NCI-H1694 (cell line): ENCODE results near the gene NEK7.

ENCODE experiments used
- DNase-seq: peaks from one replicate; lab custom pipeline; 2025; lab: John Stamatoyannopoulos, UW

Gene NEK7

DNA sequence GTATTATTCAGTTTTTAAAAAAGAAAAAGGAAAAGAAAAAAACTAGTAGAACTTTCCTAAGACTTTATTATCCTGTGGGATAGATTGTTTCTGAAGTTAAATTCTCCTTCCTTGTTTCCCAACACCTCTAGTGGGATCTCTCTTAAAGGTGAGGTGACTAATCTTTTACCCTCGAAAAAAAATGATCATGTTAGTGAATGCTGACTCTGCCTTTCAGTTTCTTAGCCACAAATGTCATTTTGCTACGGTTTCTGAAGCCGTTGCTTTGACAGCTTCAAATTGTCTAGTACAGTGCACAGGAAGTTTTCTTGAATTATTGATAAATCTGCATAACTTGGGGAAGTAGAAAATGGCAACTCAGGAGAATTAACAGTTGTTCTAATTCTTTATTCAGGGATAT lies 13.0 kb upstream of the NEK7 start:
- no peak for DNase-seq

DNA sequence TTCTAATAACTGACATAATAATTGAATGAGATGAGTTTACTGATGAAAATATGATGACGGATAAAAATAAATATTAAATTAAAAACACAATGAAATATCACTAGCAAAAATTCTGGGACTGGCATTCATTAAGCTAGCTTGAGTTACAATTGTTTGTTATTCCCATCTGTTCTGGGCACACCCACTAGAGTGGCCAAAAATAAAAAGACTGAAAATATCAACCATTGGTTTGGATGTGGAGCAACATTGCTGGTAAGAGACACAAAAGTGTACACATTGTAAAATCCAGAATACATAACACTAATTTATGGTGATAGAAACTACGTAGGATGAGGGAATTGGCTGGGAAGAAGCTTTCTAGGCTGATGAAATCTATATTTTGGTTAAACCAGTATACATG lies 9.6 kb upstream of the NEK7 start:
- DNase-seq: no peak

DNA sequence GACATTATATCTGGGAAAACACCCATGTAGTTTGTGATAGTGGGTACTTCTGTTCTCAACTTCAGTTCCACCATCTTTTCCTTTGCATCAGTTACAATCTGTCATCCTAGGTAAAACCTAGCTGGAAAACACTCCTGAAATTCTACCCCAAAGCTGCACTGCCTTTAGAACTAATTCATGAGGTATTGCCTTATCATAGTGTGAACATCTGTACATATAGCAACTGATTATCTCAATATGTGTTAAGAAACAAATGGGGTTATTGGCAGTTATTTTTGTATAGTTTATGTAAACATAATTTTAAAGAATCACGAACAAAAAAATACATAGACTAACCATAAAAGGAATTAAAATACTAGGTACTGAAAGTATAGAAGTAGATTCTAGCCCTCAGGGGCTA lies 6.4 kb upstream of the NEK7 start:
- no peak for DNase-seq

DNA sequence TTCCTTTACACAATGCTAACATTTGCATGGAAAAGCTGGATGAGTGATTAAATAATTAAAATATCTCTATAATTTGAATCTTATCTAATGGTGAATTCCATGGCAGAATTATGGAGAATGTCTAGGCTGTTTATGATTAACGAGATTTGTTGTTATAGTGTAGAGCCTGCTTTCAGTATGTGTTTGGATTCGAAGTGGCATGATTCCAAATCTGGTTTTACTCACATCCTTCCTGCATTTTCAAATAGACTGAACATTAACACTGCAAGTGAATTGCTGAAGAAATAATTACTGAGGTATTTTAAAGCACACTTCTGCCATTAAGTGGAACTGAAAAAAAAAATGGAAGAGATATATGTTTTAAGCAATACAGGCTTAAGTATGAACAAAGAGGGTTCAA lies 5.1 kb upstream of the NEK7 start:
- DNase-seq: no peak

DNA sequence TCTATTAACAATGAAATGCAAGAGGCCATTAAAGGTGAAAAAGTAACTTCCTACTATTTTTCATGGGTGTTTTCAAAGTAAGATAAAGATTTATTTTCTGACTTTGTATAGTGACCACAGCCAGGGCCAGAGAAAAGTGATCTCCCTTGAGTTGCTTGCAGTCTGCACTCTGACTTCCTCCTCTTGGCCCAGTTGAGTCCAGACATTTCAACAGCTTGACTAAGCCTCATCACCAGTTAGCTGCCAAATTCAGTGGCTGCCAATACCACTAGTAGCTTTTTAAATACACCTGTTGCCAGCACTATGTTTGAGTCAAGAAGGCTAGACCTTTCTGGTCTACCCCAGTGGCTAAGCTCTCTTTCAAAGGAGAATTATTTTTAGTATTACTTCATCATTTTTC lies 3.7 kb upstream of the NEK7 start:
- no peak for DNase-seq

DNA sequence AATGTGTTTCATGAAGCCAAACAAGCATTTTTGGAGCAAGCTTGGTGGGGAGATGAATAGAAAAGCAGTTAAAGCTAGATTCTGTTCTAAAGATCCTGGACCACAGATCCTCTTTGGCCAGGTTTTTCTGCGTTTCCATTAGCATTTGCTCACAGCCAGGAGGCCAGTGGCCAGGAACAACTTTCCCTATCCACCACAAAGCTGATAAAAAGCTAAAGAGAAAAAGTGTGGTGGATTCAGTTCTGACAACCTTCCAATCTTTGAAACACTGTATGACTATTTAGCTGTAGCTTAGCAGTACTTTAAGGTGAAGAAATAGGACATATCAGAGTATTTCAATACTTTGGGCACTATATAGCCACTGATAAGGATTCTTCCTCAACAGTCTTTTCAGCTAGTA lies 3.0 kb upstream of the NEK7 start:
- no peak for DNase-seq

DNA sequence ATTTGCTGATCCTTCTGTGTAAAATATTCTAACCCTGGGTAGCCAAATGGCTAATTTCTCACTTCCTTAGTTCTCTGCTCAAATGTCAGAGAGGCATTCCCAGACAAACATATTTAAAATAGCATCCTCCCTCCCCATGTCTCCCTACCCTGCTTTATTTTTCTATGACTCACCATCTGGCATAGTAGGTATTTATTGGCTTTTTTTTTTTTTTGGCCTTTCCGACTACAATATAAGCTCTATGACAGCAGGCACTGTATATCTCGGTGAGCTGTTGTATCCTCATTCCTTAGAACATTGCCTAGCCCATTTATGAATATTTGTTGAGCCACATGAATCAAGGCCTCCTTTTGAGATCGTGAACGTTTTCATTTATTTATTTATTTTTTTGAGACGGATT lies 1.5 kb upstream of the NEK7 start:
- peak; percentile 63 for DNase-seq

DNA sequence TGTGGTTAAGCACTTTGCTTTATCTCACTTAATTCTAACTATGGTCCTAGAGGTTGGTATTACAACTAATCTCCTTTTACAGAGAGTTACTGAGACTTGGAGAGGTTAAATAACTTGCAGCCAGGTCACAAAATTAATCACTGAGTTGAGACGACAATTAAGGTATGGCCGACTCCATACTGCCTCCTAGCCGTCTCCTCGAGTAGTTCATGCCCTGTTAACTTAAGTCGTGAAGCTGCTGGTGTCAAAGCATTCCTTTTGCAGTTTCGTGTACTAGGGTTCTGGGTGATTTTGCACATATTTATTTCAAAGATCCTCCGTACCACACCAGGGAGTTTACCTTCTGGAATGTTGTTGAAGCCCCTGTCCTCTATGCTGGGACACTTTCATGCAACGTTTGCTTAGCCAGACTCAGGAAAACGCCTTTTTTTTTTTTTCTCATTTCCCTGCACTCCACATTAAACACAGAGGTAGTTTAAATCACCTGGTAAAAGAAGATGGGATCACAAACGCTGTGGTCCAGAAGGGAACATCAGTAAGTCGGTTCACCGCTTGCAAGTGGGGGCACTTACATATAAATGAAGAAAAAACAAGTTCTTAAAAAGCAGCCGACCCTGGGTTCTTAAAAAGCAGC lies 570 bp upstream of the NEK7 start:
- peak; percentile 79 for DNase-seq

DNA sequence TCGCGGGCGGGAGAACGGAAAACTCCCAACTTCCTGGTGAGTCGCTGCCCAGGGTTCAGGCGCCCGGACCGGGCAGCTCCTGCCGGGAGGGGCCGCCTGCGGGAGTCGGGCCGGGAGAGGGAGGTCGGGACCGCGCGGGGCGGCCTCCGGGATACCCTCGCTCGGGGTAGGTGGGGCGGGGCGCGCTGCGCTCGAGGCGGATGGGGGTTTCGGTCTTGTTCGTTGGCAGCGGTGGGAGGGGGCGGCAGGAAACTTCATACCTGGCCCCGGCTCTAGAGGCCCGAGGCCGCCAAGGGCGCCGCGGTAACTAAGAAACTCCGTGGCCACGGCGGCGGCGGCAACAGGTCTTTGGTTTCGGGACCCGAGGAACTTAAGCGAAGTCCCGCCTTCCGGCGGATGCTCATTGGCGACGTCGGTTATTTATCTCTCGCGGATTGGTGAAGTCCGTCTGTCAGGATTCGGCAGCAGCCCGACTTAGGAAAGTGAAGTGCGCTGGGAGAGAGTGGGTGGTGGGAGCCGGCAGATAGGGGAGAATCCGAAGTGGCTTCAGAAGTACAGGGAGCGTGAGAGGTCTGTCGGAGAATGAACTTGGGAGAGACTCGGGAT lies 546 bp downstream of the NEK7 start:
- peak; percentile 83 for DNase-seq

DNA sequence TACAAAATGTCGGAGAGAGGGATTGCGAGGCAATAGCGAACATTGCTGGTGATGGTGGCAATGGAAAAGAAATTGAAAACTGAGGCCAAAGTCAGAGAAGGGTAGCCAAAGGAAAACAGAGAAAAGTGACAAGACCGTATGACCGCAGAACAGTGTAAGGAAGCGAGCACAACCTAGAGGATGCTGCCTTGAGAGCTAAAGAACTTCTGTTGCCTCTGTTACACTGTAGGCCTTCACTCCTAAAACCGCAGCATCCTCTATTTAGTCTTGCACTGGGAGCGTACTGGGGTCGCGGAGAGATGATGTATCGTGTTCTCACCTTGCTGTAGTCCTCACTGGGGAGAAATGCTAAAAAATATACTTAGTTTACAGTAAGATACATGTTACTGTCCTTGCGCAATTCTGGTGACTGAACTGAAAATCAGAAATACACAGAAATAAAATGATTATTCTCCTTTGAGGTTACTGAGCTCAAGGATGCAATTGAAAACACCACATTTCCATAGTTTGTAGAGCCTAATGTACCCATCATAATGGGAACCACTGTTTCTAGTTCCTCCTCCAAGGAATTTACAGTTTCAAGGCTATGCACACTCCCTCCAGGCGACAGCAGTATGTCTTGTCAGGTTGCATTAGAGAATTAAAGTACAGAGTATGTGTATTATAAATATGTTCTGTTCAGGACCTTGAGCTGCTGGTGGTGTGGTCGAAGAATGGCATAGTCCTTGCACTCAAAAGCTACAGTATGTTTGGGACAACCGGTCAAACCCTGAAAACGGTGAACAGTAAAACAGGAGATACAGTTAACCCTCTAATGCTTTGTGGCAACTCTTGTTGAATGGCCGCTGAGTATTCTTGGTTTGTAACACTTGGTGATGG lies 1.3 kb downstream of the NEK7 start:
- no peak for DNase-seq

DNA sequence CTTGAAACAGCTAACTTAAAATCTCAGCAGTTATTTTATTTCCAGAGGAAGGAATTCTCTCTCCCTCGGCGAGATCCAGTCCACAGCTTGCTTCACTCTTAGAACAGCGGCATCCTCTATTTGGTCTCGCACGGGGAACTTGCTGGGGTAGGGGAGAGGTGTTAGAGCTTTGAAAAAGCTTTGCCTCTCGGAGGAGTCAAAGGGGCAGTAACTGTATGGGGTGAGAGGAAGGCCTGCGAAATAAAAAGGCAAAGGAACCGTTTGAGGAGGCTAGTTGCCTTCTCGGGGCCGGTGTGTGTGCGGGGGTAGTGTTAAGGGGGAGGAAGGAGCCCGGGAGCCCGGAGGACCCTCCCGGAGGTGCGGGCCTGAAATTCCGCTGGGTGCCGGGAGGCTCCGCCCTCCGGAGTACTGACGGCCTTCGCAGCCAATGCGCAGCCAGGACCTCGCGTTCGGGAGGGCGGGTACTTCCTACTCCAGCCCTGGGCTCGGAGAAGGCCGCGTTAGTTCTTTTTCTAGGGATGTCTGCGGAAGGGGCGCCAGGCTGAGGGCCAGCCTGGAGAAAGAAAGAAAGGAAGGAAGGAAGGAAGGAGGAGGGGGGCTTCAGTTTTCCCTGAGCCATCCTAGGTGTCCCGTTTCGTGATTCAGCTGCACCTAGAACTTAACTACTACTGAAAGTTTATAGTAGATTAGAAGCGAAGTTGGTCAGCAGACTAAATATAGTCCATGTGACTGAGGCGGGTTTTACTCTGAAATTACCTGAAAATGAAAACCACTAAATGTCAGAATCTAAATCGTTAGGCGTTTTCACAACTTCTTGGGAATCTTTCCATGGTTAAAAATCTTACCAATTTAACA lies 2.2 kb downstream of the NEK7 start:
- peak; percentile 85 for DNase-seq

DNA sequence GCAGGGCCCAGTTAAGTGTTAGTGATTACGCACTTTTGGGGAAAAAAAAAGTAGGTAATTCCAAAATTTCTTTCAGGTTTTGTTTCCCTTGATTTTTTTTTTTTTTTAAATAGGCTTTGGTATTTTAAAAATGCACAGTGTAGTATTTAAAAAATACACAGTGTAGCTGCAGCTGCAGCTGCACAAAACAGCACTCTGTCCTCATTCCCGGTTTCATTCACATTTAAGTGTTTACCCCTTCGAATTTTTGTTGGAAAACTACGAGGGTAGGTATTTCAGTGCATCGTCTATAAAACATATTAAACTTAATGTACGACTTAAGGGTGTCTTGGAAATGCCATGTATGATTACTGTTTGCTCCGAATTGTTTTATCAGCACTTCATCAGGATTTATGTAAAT lies 3.4 kb downstream of the NEK7 start:
- no peak for DNase-seq

DNA sequence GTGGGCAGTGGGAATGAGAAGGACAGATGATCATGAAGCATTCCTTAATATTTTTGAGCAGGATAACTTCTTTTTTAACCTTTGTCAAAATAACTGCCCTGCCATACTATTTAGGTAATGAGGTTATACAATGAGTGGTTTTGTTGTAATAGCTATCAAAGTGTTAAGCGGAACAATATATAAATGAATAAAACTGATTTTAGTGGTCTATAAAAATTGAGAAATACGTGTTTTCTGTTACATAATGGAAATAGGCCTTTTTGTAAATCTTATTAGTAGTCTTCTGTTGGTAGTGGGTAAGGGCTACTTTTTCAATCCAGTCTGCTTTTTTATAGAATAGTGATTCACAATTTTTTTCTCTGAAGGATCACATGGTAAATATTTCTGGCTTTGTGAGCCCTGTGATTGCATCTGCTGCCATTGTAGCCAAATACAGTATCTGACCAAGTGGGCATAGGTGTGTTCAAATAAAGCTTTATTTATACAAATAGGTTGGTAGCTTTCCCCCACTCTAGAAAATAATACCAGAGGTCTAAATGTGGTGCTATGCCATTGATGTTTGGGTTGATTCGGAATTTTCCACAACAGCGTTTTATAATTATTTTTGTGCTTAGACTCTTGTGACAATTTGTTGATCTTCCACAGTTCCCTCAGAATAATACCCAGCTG lies 4.3 kb downstream of the NEK7 start:
- no peak for DNase-seq

DNA sequence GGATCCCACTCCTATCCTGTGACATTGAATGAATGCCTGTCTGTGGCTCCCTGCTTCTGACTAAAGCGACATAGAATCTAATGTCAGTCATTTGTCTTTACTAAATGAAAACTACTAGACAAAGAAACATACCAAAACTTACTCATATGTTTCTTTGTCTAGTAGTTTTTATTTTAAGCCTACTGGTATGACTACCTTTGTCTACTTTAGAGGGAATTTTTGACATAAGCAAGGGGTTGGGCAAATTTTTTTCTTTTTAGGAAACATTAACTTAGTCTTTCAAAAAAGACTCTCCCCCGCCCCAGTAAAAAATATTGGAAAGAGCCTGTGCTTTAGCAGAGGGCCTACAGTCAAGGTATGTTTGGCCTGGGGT lies 4.9 kb downstream of the NEK7 start:
- no peak for DNase-seq

DNA sequence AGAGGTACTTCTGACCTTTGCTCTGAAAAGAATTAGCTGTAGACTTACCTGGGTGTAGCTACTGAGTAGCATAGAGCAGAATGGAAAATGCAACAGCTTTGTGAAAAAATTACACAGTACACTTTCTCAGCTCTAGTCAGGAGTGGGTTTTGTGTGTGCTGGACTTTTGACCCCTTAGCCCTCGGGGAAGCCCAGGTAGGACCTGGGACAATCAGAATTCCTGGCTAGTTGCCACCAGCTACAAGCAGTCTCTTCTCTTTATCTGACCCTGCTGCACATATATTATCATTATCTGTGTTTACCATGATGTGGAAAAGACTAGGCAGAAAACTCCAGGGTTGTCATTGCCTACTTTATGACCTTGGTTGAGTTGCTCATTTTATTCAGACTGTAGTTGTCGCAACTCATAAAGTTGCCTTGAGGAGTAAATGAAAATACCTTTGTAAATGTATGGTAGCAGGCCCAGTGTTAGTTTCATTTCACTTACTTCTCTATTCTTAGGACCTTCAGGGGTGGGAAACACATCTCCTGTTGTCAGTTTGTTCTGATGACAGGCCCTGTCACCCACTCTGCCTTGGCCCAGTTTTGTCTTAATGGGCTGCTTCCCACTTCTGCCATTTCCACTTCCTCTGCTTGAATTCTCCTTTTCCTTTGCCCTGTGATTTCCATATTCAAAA lies 5.4 kb downstream of the NEK7 start:
- no peak for DNase-seq

DNA sequence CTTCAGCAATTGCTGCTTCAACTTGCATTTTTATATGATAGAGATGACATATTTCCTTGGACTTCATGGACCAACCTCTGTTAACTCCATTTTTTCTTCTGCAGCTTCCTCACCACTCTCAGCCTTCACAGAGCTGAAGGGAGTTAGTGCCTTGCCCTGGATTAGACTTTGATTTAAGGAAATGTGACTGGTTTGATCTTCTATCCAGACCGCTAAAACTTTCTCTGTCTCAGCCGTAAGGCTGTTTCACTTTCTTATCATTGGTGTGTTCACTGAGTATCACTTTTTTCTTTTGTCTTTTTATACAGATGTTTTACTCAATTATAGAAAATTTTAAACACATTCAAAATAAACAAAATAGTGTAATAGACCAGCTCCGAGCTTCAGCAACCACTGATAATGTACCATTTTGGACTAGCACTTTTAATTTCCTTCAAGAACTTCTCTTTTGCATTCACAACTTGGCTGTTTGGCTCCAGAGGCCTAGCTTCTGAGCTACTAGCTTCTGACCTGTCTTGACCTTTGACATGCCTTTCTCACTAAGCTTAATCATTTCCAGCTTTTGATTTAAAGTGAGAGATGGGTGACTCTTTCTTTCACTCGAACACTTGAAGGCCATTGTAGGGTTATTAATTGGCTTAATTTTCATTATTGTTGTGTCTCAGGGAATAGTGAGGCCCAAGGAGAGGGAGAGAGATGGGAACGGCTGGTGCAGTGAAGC lies 9.3 kb downstream of the NEK7 start:
- DNase-seq: no peak

DNA sequence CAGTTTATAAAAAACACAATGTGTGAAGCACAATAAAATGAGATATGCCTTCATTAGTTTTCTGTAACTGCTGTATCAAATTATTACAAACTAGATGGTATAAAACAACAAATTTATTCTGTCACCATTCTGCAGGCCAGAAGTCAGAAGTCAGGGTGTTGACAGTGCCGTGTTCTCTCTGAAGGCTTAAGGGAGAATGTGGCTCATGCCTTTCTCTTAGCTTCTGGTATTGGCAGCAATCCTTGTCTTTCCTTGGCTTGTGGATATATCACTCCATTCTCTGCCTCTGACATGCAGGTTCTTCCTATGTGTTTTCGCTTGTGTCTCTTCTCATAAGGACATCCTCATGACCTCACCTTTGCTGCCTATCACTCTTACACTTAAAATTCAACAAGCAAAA lies 10.1 kb downstream of the NEK7 start:
- no peak for DNase-seq

DNA sequence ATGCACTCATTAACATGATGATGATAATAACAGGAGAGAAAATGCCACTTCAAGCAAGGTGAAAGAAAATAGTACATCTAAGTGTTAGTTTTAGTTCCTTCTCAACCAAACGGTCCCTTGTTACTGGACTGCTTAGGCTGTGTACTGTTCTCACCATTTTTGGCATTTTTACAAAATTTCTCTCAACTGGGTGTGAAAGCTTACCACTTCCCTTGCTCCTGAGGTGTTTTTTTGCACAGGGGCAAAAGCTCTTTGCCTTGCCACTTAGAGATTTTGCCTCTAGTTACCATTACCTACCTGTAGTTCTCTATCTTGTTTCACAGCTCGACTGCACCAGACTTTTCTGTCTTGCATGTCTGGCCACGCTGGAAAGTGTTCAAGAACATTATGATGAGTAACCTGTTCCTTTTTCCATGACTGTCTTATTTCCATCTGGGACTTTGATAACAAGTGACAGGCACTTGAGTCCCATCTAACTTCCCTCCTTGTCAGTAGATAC lies 10.7 kb downstream of the NEK7 start:
- DNase-seq: no peak

DNA sequence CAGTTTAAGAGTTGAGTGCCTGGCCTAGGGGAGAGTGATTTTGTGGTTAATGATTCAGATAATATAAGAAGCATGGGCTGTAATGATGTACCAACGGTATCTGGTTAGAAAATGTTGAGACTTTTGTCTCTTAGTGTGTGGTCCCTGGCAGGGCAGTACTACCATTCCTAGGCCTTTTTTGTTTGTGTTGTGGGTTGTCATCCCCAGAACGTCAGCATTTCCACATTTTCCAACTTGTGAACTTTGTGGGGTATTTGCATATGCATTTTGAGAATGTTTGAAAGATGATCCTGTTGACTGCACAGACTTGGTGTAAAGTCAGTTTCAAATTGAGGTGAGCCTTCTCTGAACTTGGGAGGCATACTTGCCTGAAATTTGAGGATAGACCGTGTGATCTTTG lies 11.4 kb downstream of the NEK7 start:
- DNase-seq: no peak

DNA sequence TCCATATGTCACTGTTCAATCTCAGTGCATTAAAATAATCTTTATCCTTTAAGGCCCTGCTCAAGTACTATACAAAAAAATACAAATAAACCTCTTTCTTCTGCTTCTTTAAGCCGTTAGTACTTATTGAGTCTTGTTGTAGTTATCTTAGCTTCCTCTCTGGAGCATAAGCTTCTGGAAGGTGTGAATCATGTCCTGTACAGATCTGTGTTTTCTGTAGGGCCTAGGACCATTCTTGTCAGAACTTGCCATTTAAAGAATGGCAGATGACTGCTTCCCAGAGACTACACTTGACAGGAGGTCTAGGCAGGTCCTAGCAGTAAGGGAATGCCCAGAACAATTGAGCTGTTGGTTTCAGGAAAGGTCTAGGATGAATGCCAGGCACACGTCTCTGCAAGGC lies 12.9 kb downstream of the NEK7 start:
- DNase-seq: no peak
